Raji (cell line): Measurements from ENCODE around the gene PRR12.

Experiments used
- POLR2A ChIP-seq: IDR thresholded peaks from 2 replicates; pipeline ENCODE4 v1.6.1; 2011; ENCODE audit warnings: low read depth, low read length, control low read depth; ENCODE audit not compliant: insufficient read depth

The PRR12 gene

DNA sequence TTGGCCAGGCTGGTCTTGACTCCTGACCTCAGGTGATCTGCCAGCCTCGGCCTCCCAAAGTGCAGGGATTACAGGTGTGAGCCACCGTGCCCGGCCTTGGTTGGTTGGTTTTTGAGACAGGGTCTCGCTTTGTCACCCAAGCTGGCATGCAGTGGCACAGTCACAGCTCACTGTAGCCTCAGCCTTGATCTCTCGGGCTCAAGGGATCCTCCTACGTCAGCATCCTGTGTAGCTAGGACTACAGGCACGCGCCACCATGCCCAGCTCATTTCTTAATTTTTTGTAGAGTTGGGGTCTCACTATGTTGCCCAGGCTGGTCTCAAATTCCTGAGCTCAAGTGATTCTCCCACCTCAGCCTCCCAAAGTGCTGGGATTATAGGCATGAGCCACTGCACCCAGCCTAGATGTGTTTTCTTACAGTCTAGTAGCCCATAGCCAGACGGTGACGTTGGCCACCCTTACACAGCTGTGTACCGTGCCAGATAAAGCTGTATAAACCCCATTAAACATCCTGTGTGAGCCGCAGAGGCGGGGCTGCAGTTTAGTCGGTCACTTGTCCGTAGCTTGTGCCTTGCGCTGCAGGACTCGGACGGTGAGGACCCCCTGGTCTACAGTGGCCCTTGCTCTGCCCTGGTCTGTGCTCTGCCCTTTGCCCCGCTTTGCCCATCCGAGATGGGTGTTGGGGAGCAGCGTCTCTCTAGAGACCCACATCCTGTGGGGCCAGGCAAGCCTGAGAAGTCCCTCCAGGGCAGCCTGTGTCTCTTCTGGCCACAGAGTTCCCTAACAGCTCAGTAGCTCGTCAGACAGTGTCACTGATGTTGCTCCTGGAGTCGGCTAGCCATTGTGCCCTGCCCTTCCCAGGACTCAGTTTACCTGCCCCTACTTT lies 64.8 kb downstream of the PRR12 start:
- no peak for TF ChIP-seq POLR2A

DNA sequence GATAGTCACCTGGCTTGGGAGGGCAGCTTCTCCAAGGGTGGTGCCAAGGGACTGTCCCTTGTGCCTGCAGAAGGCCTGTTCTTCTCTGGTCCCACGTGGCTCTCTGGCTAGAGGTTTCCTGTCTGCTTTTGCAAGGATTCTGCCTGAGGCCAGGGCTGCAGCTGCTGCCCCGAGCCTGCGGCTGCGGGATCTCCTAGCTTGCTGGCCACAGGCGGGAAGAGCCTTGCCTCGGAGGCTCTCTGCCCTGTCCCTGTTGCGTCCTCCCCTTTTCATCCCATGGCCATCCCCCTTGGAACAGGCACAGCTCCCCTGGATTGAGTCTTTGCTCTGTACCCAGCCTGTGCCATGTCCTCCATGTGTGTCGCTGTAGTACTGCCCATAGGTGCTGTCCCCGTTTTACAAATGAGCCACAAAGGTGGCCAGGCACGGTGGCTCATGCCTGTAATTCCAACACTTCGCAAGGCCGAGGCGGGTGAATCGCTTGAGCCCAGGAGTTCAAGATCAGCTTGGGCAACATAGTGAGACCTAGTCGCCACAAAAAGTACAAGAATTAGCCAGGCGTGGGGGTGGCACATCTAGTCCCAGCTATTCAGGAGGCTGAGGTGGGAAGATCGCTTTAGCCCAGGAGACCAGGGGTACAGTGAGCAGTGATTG lies 65.6 kb downstream of the PRR12 start:
- TF ChIP-seq POLR2A = no peak

DNA sequence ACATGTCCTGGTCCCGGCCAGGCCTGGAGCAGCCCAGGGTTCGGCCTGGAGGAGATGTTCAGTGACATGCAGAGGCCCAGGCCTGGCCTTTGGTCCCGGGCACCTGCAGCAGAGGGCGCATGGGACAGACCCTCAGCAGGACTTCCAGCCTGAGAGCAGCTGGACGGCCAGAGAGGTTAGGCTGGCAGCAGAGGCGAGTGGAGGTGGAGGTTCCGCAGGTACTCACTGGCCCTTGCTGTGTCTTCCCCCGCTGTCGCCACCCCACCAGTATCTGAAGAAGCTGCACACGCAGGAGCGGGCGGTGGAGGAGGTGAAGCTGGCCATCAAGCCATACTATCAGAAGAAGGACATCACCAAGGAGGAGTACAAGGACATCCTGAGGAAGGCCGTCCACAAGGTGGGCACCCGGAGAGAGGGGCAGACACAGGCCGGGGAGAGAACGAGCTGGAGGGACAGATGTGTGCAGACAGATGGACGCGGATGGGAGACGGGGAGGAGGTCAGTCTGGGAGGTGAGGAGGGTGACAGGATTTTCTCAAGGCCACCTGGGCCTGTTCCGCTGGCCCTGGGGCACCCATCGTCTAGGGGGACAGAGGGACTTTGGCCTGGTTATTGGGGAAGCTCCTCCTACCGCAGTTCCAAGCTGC lies 66.6 kb downstream of the PRR12 start:
- TF ChIP-seq POLR2A = no peak

DNA sequence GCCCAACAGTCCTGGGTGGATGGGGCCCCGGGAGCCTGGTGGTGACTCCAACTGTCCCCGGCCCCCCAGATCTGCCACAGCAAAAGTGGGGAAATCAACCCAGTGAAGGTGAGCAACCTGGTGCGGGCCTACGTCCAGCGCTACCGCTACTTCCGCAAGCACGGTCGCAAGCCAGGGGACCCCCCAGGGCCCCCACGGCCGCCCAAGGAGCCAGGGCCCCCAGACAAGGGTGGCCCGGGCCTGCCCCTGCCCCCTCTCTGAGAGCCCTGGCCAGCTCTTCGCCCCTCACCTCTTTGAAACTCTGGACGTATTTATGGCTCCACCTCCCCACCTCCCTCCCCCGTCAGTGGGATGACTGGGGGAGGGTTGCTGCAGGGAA lies 67.1 kb downstream of the PRR12 start:
- TF ChIP-seq POLR2A = no peak

DNA sequence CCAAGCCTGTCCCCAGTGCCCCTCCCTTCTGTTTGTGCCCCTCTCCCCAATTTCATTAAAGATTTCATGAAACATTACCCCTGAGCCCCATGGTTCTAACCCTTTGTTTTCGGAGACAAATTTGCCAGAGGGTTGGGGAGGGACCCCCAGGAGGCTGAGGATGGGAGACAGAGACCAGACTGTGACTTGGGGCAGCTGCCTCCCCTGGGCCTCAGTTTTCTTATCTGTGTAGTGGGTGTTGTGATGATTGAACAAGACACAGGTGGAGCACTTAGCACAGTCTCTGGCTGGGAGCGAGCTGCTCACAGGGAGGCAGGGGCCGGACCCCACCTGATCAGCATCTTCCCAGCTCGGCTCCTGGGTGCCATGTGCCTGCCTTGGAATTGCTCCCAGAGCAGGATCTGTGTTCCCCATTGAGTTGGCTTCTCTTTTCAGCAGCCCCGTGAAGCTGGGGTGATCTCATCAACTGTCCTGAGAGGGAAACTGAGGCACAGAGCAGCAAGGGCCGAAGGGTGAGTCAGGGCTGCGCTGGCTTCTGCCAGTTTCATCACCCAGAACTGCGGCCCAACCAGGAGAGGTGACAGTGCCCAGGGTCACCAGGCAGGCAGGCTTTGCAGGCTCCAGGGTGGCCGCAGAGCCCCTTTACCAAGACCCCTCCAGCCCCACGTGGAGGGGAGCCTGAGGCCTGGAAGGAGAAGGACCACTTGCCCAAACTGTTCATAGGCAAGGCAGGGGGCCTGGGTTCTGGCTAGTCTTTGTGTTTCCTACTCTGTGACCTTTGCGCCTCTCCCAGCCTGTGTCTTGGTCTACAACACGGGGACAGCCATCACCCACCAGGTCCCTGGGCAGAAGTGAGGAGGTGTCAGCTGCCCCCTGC lies 67.8 kb downstream of the PRR12 start:
- TF ChIP-seq POLR2A = no peak

DNA sequence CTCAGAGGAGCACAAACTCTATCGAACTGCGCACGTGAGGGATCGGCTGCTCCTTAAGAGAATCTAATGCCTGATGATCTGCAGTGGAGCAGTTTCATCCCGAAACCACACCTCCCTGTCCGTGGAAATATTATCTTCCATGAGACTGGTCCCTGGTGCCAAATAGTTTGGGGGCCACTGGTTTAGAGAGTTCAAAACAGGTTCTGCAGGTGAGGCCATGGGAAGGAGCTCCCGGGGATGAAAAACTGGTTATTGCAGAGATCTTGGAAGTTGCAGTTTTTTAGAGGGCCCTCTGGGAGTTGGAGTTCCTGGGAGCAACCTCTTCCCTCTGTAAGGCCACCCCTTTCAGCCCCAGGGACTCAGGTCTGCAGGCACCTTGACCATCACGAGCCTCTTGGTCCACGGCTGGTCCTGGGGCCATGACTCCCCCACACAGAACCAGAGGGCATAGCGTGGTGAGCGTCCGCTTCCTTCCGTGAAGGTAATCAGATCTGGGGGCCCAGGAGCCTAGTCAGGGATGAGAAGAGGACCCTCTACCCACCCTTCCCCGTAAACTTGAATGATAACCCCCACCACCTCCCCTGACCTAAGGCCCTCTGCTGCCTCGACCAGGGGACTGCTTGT lies 69.5 kb downstream of the PRR12 start:
- no peak for TF ChIP-seq POLR2A

DNA sequence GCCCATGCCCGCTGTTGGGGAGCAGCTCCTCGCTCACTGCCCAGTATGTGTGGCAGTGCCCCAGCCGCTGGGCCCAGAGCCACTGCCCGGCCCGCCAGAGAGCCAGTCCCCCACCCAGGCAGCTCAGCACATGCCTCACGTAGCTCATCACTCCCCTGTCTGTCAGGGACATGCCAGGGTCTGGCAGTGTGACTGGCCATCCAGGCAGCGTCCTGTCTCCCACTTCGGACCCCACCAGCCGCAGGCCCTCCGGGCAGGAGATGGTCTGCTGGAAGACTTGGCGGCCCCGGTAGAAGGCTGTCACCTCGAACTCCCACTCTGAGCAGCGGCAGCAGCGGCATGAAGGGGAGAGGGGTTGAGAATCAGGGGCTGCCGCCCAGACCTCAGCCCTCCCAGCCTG lies 71.0 kb downstream of the PRR12 start:
- no peak for TF ChIP-seq POLR2A

DNA sequence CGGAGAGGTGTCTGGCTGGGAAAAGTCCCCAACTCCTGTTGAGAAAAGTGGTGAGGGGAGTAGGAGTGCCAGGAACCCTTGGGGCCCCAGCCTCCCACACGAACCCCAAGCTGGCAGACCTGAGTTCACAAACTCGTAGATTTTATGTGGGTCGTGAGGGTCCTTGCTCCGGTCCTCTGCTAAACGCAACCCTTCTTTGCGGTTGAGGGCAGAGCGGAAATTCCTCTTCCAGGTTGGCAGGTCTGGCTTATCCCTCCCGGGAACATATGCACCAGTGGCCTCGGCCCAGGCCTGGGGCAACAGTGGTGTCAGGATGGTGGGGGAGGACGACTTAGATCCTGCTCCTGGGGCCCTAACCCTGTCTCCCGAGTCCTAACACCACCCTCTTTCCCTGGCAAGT lies 72.2 kb downstream of the PRR12 start:
- TF ChIP-seq POLR2A = no peak

DNA sequence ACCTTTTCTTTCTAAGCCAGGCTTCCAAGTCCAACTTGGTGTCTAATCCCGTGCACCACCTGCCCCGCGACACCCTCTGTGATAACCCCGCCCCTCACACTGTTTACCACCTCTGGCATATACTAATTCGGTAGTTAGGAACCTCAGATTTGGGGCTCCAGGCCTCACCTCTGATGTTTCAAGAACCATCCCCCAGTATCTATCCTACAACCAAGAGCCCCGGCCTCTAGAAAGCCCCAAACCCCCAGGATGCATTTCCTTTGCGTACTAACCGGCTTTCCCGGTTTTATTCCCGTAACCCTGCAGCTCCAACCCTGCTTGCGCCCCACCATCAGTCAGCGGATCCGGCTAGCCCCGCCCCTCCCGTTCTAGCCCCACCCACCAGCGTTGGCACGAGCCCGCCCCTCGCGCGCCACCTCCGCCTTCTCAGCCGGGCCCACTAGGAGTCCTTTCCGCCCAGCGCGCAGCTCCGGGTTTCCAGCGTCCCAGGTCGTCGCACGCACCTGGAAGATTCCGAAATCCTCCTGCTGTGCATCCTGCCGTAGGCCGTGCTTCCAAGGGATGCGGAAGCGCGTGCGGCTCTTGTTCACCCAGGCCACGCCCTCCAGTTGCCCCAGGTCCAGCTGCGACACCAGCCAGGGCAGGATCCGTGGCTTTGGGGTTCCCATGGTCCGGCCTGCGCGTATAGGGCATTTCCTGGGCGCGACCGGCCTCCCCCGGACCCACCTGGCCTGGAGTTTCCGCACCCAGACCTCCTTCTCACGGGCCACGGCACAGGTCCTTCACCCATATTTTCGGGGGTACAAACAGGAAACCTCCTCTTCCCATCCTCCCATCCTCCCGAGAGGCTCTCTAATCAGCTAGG lies 73.4 kb downstream of the PRR12 start:
- peak; percentile 84 for TF ChIP-seq POLR2A

DNA sequence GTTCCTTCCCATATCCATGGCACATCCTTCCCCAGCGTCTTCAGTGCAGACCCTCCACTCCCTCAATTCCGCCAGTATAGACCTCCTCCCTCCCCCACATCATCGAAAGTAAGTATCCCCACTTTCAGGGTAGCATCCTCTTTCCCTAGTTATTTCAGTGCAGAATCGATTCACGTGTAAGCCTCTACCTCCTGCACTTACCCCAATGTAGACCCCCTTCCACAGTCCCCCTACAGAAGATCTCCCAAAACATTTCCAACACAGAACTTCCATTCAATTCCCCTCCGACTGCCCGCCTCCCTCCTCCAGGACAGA lies 74.0 kb downstream of the PRR12 start:
- no peak; the same call in 1 of the 2 replicates for TF ChIP-seq POLR2A

DNA sequence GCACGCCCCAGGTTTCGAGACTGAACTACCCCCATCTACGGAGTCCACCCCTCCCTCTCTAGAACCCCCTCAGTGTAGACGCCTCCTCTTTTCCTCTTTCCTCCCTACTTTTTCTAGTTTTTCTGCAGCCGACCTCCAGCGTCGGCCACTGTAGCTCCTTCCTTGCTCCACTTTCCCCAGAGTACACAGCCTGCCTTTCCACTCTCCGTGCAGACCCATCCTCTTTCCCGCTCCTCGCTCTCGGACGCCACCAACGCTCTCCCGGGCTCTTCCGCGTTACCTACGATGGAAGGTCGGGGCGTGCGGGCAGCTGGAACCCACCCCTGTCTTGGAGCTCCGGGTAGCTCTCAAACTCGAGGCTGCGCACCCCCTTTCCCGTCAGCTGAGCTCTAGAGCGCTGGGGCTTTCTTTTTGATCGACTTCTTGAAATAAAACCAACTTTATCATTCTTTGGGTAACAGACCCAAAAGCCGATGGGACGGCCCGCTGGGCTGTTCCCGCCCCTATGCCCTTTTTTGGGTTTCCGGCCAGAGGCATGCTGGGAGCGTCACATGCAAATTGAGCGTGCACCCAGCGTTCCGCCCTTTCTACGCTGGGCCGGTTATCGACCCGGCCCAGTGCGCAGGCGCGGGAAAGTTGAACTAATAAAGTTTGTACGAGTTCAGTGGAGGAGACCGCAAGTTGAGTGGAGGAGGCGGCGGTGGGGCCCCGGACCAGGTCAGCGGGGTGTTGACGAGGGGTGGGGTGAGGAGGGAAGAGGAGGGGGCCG lies 74.6 kb downstream of the PRR12 start, which contains the start of the genes BCL2L12 and IRF3:
Gene BCL2L12, plus strand, starts transcription at position 583 of the 769 bp plus-strand sequence. CDS start 760 bp downstream, outside the sequence.
Gene IRF3, minus strand, starts transcription at position 507 of the 769 bp plus-strand sequence. CDS start 1,019 bp downstream, outside the sequence.
- peak; percentile 66 for TF ChIP-seq POLR2A

DNA sequence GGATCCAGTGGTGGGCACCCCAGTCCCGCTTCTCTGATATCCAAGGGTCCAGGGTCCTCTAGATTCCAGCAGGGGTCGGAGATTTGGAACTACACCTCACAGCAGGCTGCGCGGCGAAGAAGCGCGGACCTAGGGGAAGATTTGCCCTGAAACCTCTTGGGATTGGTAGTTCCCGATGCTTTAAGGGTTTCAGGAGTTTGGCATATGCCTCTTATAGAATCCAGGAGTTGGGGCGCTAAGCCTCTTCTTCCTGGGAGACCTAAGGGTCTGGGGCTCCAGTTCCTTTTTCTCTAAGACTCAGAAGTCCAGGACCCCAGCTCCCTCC lies 75.1 kb downstream of the PRR12 start:
- no peak for TF ChIP-seq POLR2A

DNA sequence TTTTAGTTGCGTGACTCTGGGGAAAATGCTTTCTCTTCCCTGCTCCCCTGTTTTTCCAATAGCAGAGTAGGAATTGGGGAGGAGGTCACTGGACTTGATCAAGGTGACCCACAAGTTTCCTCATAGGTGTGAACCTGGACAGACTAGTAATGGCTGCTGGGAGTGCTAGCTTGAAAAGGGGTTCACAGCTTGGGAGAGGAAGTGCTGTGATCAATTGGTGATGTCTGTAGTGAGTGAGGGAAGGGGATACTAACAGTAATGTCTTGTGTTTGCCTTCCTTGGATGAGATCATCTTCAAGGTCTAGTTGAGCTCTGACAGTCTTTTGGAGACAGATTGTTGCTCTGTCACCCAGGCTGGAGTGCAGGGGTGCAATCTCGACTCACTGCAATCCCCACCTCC lies 76.5 kb downstream of the PRR12 start:
- no peak for TF ChIP-seq POLR2A
